Fibroblast of lung (primary cell): ENCODE data around the gene C9orf50. TPM values are rescaled to one million over a fixed set of nuclear protein-coding genes. Genes with fewer than 3 reads are reported as not detected.

Source experiments
- DNase-seq, 2 donors: peaks; one replicate each; pipeline versions ENCODE4 v3.0.0 to v3.0.0-alpha.2; 2010; ENCODE audit warnings: low read depth in 2 of 2
- H2AFZ ChIP-seq: 2 replicates; pipeline ENCODE4 v1.5.1; 2012; ENCODE audit warnings: low read length, control low read depth, inconsistent platforms
- H3K27ac ChIP-seq: 2 replicates; pipeline ENCODE4 v1.5.1; 2011; ENCODE audit warnings: low read length, control low read depth; ENCODE audit not compliant: insufficient read depth
- H3K27me3 ChIP-seq: 2 replicates; pipeline ENCODE4 v1.5.1; 2011; ENCODE audit warnings: mild to moderate bottlenecking, low read length; ENCODE audit not compliant: control insufficient read depth, insufficient read depth
- H3K36me3 ChIP-seq: 2 replicates; pipeline ENCODE4 v1.5.1; 2011; ENCODE audit warnings: low read length; ENCODE audit not compliant: control insufficient read depth, insufficient read depth
- H3K4me1 ChIP-seq: 2 replicates; pipeline ENCODE4 v1.5.1; 2011; ENCODE audit warnings: low read length; ENCODE audit not compliant: control insufficient read depth, insufficient read depth; ENCODE audit errors: extremely low read depth
- H3K4me2 ChIP-seq: 2 replicates; pipeline ENCODE4 v1.5.1; 2011; ENCODE audit warnings: low read length, control low read depth; ENCODE audit not compliant: insufficient read depth; ENCODE audit errors: extremely low read depth
- H3K4me3 ChIP-seq, 4 experiments: fragments of 200-600 bp in 1 of 4; sonication (generic) in 1 of 4; replicated peaks in 1 of 4; 2 replicates each; pipeline ENCODE4 v1.5.1; 2011 to 2016; ENCODE audit warnings: low read length in 4 of 4, low read depth in 3 of 4, mild to moderate bottlenecking in 3 of 4, control low read depth in 2 of 4, inconsistent platforms in 1 of 4, mixed read lengths in 1 of 4; ENCODE audit not compliant: insufficient read depth in 1 of 4; ENCODE audit errors: control extremely low read depth in 1 of 4
- H3K79me2 ChIP-seq: 2 replicates; pipeline ENCODE4 v1.5.1; 2012; ENCODE audit warnings: mild to moderate bottlenecking, low read length, inconsistent platforms; ENCODE audit not compliant: control insufficient read depth, insufficient read depth
- H3K9ac ChIP-seq: 2 replicates; pipeline ENCODE4 v1.5.1; 2011; ENCODE audit warnings: mild to moderate bottlenecking, low read length, control low read depth; ENCODE audit not compliant: insufficient read depth
- H3K9me3 ChIP-seq: 2 replicates; pipeline ENCODE4 v1.5.1; 2012; ENCODE audit warnings: low read depth, low read length; ENCODE audit not compliant: control insufficient read depth, insufficient read depth
- H4K20me1 ChIP-seq: 2 replicates; pipeline ENCODE4 v1.5.1; 2011; ENCODE audit warnings: low read length; ENCODE audit not compliant: control insufficient read depth, insufficient read depth; ENCODE audit errors: extremely low read depth
- EZH2 ChIP-seq: IDR thresholded peaks from 2 replicates; pipeline ENCODE4 v1.5.1; 2012; ENCODE audit warnings: low read length, control low read depth, mild to moderate bottlenecking; ENCODE audit errors: missing control alignments
- polyA plus RNA-seq, 2 donors: library from polyadenylated mRNA; depleted of rRNA in 1 of 2; stranded (reverse) in 1 of 2; unstranded in 1 of 2; fragments of >200 nt; gene quantifications; 2 replicates each; pipeline ENCODE4 v1.2.1, GENCODE V29; 2011 to 2012; ENCODE audit warnings: missing spikeins in 1 of 2
- total RNA-seq: library from RNA; depleted of rRNA; stranded (reverse); fragments of >200 nt; gene quantifications from 2 replicates; pipeline ENCODE4 v1.2.1, GENCODE V29; 2014
- TF ChIP-seq, protein P1 (sequence below), 2 donors: IDR thresholded peaks in 1 of 2; conservative IDR thresholded peaks in 1 of 2; 1 replicate in 1 of 2; 2 replicates in 1 of 2; pipeline ENCODE4 v1.5.1; 2011 to 2012; ENCODE audit warnings: low read length in 2 of 2, control low read depth in 1 of 2, inconsistent platforms in 1 of 2, low read depth in 1 of 2, mild to moderate bottlenecking in 1 of 2

The C9orf50 gene
- total and polyA plus RNA-seq, 2 donors (not counting 1 experiment from before 2014, with no cell fraction given) = 0.16 to 0.17 TPM

GRCh38 chr9:129646252-129646651 is 25.4 kb upstream of the C9orf50 start:
- Histone ChIP-seq H4K20me1 (no peaks in the 10 kb centered on the region), H2AFZ (no peak overlapping the region), H3K4me3 (no peak overlapping the region), H3K36me3 (no peaks in the 10 kb centered on the region), H3K4me1 (peaks cover 14% of the 10 kb centered on the region), H3K9me3 (no peaks in the 10 kb centered on the region), H3K4me2 (no peak overlapping the region), H3K9ac (no peak overlapping the region), H3K79me2 (peaks cover 6% of the 10 kb centered on the region), H3K27ac (no peak overlapping the region), H3K27me3 (no peaks in the 10 kb centered on the region)
- TF ChIP-seq, protein P1, sequence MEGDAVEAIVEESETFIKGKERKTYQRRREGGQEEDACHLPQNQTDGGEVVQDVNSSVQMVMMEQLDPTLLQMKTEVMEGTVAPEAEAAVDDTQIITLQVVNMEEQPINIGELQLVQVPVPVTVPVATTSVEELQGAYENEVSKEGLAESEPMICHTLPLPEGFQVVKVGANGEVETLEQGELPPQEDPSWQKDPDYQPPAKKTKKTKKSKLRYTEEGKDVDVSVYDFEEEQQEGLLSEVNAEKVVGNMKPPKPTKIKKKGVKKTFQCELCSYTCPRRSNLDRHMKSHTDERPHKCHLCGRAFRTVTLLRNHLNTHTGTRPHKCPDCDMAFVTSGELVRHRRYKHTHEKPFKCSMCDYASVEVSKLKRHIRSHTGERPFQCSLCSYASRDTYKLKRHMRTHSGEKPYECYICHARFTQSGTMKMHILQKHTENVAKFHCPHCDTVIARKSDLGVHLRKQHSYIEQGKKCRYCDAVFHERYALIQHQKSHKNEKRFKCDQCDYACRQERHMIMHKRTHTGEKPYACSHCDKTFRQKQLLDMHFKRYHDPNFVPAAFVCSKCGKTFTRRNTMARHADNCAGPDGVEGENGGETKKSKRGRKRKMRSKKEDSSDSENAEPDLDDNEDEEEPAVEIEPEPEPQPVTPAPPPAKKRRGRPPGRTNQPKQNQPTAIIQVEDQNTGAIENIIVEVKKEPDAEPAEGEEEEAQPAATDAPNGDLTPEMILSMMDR (conservative IDR thresholded peaks at IDR 0.05 in 1 of 2, IDR thresholded peaks at IDR 0.05 in 1 of 2; ENCODE audit: low read depth in 1 of 2, low read length in 2 of 2) = no peak
- DNase-seq = no peak

DNA sequence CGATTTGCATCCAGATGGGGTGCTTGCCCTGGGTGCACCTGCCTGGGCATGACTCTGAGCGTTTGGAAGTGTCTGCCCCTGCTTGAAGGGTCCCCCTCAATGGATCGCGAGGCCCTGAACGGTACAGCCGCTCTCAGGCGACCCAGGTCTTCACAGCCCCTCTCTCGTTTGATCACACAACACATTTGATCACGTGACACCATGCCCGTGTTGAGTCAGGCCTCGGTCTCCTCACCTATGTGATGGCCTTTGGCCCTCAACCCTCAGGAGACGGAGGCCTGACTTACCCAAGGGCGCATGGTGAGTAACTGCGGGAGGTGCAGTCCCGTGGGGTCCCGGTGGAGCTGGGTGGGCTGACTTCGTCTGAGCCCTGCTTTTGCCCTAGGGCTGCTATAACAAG is 24.0 kb upstream of the C9orf50 start:
- H3K27ac ChIP-seq = no peak overlapping the region
- H3K4me2 ChIP-seq = no peak overlapping the region
- peaks cover 19% of the 10 kb centered on the region for H3K79me2 ChIP-seq
- peaks cover 20% of the 10 kb centered on the region for H3K4me1 ChIP-seq
- no peak overlapping the region for H2AFZ ChIP-seq
- TF ChIP-seq, protein P1 (conservative IDR thresholded peaks at IDR 0.05 in 1 of 2, IDR thresholded peaks at IDR 0.05 in 1 of 2; ENCODE audit: low read depth in 1 of 2, low read length in 2 of 2) = no peak
- H3K9me3 ChIP-seq = no peaks in the 10 kb centered on the region
- DNase-seq = no peak
- no peaks in the 10 kb centered on the region for H4K20me1 ChIP-seq
- no peaks in the 10 kb centered on the region for H3K27me3 ChIP-seq
- H3K4me3 ChIP-seq = no peak overlapping the region
- no peaks in the 10 kb centered on the region for H3K36me3 ChIP-seq
- H3K9ac ChIP-seq = no peak overlapping the region

GRCh38 chr9:129644365-129644764 is 23.5 kb upstream of the C9orf50 start:
- no peaks in the 10 kb centered on the region for H3K36me3 ChIP-seq

More at GRCh38 chr9:129644365-129644764, 23.5 kb upstream of the C9orf50 start:
- Histone ChIP-seq H3K4me2 (no peak overlapping the region), H3K9me3 (no peaks in the 10 kb centered on the region), H3K4me3 (no peak overlapping the region), H3K27me3 (no peaks in the 10 kb centered on the region), H3K27ac (no peak overlapping the region), H3K9ac (no peak overlapping the region), H4K20me1 (no peaks in the 10 kb centered on the region), H3K79me2 (peaks cover 24% of the 10 kb centered on the region), H3K4me1 (peaks cover 17% of the 10 kb centered on the region), H2AFZ (no peak overlapping the region)
- TF ChIP-seq, protein P1 (conservative IDR thresholded peaks at IDR 0.05 in 1 of 2, IDR thresholded peaks at IDR 0.05 in 1 of 2; ENCODE audit: low read depth in 1 of 2, low read length in 2 of 2) = no peak
- no peak for TF ChIP-seq EZH2
- DNase-seq = no peak
